HG02623 (cell line): ENCODE data around the gene MTHFD1.

Source experiments
- ATAC-seq: cut with Tn5 transposase; IDR thresholded peaks from one replicate; pipeline ENCODE4 v1.9.1; 2021; ENCODE audit warnings: moderate library complexity; ENCODE audit not compliant: unreplicated experiment

MTHFD1 gene

GRCh38 chr14:64488590-64489099 is 100.5 kb downstream of the MTHFD1 start:
- ATAC-seq: no peak

- ATAC-seq: no peak
Observed at GRCh38 chr14:64491637-64492036, 103.5 kb downstream of the MTHFD1 start.

- ATAC-seq: no peak
Observed at GRCh38 chr14:64493455-64493854, 105.3 kb downstream of the MTHFD1 start.

- no peak for ATAC-seq
Observed at GRCh38 chr14:64495252-64495651, 107.1 kb downstream of the MTHFD1 start.

- no peak for ATAC-seq
Observed at GRCh38 chr14:64496764-64497163, 108.6 kb downstream of the MTHFD1 start.

GRCh38 chr14:64500088-64500487 is 111.9 kb downstream of the MTHFD1 start:
- no peak for ATAC-seq

DNA sequence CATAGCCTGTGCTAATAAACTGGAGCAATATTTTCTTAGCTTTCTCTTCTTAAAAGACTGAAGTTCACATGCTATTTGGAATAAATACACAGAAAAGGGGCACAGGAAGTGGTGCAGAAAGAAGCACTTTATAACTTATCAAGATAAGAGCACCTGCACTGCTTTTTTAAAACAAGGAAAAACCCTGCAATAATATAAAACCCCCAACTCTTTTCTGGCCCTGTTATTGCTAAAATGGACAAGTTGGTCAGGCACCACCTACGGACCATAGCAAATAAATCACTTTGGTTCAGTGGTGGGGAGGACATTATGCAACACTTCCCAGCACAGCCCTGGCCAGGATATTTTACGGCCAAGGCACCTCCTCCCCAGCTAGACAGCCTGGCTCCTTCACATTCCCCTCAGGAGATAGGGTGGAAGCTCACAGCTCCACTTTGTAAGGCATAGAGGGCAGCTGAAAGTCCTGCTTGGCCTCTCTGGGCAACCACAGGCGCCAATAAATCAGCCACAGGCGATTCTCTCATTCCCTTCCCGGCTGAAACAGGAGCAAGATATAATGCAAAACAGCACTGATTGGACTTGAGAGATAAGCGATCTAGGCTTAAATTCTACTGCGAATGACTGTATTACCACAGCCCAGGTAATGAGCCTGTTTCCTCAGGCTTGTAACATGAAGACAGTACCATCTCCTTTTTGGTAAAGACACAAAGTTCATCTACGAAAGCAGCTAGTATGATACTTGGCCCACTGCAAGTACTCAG is 113.4 kb downstream of the MTHFD1 start:
- ATAC-seq: no peak

DNA sequence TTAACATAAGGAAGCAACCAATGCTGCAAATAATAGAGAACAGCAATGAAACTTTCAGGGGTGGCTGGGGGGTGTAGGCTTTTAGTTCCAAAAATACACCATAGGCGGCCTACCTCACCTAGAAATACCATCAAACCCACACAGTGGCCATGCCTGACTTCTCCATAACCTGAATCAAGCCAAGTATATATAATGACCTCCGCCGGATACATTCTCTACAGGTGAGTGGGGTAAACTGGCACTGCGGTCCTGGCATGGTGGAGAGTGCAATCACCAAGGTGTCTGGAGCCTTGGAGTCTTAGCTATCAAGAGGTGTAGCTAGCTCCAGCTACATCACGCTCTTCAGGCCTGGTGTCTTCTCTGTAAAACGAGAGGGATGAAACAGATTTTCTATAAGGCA is 114.3 kb downstream of the MTHFD1 start:
- no peak for ATAC-seq

GRCh38 chr14:64502887-64503433 is 114.8 kb downstream of the MTHFD1 start:
- no peak for ATAC-seq

GRCh38 chr14:64503434-64504309 is 115.5 kb downstream of the MTHFD1 start, which contains the start of gene ZBTB25:
TSS of gene ZBTB25 (minus strand) at chr14:64503838. CDS start at chr14:64490533, 13,305 bp downstream.
- peak; percentile 56 for ATAC-seq

GRCh38 chr14:64504310-64504896 is 116.2 kb downstream of the MTHFD1 start, which contains the start of gene ZBTB1:
TSS of gene ZBTB1 (plus strand) at chr14:64504770. CDS start at chr14:64521505, 16,735 bp downstream.
- ATAC-seq: peak; percentile 11

- ATAC-seq: peak; percentile 26
Observed at GRCh38 chr14:64504897-64505794, 117.0 kb downstream of the MTHFD1 start.

DNA sequence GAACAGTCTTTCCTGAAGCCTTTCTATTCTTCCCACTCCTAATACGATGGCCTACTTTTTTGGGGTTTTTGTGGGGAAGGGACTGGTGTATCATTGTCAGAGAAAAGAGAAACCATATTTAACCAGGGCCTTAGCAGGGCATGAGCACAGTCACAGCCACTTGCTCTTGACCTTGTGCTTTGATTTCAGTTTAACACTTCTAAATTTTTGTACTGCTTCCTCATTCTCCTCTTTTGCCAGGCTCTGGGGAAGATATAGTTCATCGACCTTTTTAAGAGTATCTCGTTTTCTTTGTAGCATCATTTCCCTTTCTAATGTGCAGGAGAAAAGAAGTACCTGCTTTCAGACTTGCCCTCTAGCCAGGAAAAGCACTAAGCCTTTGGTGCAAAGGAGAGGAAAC is 118.6 kb downstream of the MTHFD1 start:
- no peak for ATAC-seq

- ATAC-seq: no peak
Observed at GRCh38 chr14:64507376-64508156, 119.4 kb downstream of the MTHFD1 start.

- no peak for ATAC-seq
Observed at GRCh38 chr14:64508215-64508776, 120.1 kb downstream of the MTHFD1 start.

- no peak for ATAC-seq
Observed at GRCh38 chr14:64509036-64509435, 120.9 kb downstream of the MTHFD1 start.
